ENCODE measurements around the gene RGS9. TPM values are rescaled to one million over a fixed set of nuclear protein-coding genes. Genes with fewer than 3 reads are reported as not detected.

Gene RGS9
- total and polyA plus RNA-seq, 10 donors, result 5.5 to 9.6 (median 7.4) TPM

DNA sequence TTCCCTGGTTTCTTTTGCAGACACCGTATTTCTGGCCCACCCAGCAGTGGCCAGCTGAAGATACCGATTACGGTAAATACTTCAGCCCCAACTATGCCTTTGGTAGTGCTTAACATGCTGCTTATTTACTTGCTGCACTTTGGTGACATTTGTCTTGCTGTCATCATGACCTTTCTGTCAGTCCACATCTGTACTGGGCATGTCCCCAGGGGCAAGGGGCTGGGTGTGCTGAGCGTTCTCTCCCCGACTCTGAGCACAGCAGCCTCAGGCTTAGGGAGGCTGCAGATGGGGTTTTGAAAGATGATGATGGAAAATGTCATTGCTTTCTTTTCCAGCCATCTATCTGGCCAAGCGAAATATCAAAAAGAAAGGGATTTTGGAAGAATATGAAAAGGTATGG is 23.3 kb downstream of the RGS9 start:
- no peaks in the 10 kb centered on the region for H3K9me3 ChIP-seq
- intact Hi-C loops (cut with DNase I; ENCODE audit: low total_unique reads), result no loop called here
- peaks cover 0 to 8% (median 4%) of the 10 kb centered on the region in 6 donors for H3K4me1 ChIP-seq
- 78 to 92% (median 89%) methylated on average over 6 of the region's 6 CpGs for whole genome bisulfite sequencing, 5 donors
- no peak for DNase-seq
- H3K27ac ChIP-seq, result no peak overlapping the region
- TF ChIP-seq POLR2AphosphoS5 (IDR thresholded peaks at IDR 0.05), result no peak
- no peak for TF ChIP-seq POLR2A (IDR thresholded peaks at IDR 0.05)
- TF ChIP-seq, protein P1, sequence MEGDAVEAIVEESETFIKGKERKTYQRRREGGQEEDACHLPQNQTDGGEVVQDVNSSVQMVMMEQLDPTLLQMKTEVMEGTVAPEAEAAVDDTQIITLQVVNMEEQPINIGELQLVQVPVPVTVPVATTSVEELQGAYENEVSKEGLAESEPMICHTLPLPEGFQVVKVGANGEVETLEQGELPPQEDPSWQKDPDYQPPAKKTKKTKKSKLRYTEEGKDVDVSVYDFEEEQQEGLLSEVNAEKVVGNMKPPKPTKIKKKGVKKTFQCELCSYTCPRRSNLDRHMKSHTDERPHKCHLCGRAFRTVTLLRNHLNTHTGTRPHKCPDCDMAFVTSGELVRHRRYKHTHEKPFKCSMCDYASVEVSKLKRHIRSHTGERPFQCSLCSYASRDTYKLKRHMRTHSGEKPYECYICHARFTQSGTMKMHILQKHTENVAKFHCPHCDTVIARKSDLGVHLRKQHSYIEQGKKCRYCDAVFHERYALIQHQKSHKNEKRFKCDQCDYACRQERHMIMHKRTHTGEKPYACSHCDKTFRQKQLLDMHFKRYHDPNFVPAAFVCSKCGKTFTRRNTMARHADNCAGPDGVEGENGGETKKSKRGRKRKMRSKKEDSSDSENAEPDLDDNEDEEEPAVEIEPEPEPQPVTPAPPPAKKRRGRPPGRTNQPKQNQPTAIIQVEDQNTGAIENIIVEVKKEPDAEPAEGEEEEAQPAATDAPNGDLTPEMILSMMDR (IDR thresholded peaks at IDR 0.05 in 8 of 11, conservative IDR thresholded peaks at IDR 0.05 in 3 of 11), result no peak
- H3K27me3 ChIP-seq (replicated peaks in 1 of 7), result no peaks in the 10 kb centered on the region
- no peaks in the 10 kb centered on the region for H3K36me3 ChIP-seq
- no peak overlapping the region for H3K4me3 ChIP-seq

DNA sequence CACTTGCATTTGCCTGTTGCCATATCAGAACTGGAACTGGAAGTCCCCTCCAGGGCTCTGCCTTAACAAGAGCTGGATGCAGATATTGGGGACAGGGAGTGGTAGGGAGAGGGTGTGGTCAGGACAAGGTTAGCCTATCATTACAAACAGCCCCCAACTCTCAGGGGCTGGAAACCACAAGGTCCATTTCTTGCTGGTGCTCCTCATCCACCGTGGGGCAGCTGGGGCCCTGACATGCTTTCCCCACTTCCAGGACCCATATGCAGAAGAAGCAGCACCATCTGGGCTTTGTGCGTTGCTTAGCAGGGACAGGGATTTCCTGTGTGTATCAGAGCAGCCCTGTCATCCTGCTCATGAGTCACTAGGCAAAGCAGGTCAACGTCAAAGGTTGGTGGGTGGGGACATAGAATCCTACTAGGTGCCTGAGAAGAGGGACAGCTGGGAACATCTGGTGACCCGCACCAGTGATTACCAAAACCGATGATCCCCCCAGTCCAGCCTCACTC is 26.9 kb downstream of the RGS9 start:
- H3K4me3 ChIP-seq, result no peak overlapping the region
- no peak for TF ChIP-seq POLR2A (IDR thresholded peaks at IDR 0.05)
- TF ChIP-seq POLR2AphosphoS5 (IDR thresholded peaks at IDR 0.05), result no peak
- TF ChIP-seq, protein P1 (IDR thresholded peaks at IDR 0.05 in 8 of 11, conservative IDR thresholded peaks at IDR 0.05 in 3 of 11), result no peak
- H3K27me3 ChIP-seq (replicated peaks in 1 of 7), result no peaks in the 10 kb centered on the region
- H3K27ac ChIP-seq, result no peak overlapping the region
- DNase-seq, result peak; percentile 53
- H3K4me1 ChIP-seq, result peaks cover 0 to 4% (median 0%) of the 10 kb centered on the region in 6 donors
- H3K36me3 ChIP-seq, result no peaks in the 10 kb centered on the region
- no peaks in the 10 kb centered on the region for H3K9me3 ChIP-seq
- WGBS, 5 donors, result 35 to 46% (median 38%) methylated on average over 4 to 5 of the region's 5 CpGs
- intact Hi-C loops (cut with DNase I; ENCODE audit: low total_unique reads), result no loop called here

DNA sequence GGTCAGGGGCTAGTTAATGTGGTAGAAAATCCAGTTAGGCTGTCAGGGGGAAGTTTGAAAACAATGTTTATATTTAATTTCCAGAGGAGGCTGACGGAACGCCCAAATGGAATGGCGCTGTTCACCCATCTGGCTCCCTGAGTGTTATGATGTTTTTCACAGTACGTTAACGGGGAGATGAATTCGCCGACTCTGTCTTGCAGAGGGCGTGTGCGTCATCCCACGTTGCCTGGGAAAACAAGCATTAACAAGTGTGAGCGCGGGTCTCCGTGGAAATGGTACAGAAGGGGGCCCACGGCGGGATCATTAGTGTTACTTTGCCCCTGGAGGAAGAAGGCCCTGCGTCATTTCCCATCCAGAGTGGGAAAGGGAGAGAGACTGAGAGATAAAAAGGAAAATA is 29.6 kb downstream of the RGS9 start:
- H3K36me3 ChIP-seq, result no peaks in the 10 kb centered on the region
- no peak overlapping the region for H3K27ac ChIP-seq
- 90 to 94% (median 94%) methylated on average over 16 of the region's 16 CpGs for WGBS, 5 donors
- peaks cover 0 to 9% (median 1%) of the 10 kb centered on the region in 6 donors for H3K4me1 ChIP-seq
- peak; percentile 33 for DNase-seq
- no peaks in the 10 kb centered on the region for H3K9me3 ChIP-seq
- intact Hi-C loops (cut with DNase I; ENCODE audit: low total_unique reads), result no loop called here
- TF ChIP-seq POLR2AphosphoS5 (IDR thresholded peaks at IDR 0.05) (no peak), POLR2A (IDR thresholded peaks at IDR 0.05) (no peak)
- TF ChIP-seq, protein P1 (IDR thresholded peaks at IDR 0.05 in 8 of 11, conservative IDR thresholded peaks at IDR 0.05 in 3 of 11), result no peak
- H3K27me3 ChIP-seq (replicated peaks in 1 of 7), result no peaks in the 10 kb centered on the region
- H3K4me3 ChIP-seq, result no peak overlapping the region

DNA sequence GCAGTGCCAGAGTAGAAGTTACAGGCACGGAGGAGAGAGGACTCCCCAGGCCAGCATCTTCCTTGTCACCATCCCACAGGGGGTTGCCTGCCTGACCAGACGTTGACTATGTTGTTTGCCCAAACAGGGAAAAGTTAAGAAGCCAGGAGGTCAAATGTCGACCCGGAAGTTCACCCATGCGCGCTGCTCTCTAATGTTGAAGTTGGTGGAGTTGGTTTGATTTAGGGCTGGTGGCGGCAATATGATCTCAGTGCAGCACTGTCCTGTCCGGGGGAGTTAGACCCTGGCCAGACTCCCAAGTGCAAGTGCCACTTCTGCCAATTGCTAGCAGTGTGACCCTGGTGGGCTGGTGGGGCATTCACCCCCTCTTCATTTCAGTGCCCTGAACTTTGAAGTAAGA is 30.4 kb downstream of the RGS9 start:
- H3K4me1 ChIP-seq, result peaks cover 0 to 17% (median 1%) of the 10 kb centered on the region in 6 donors
- intact Hi-C loops (cut with DNase I; ENCODE audit: low total_unique reads), result no loop called here
- WGBS, 5 donors, result 90 to 94% (median 92%) methylated on average over 8 of the region's 8 CpGs
- H3K36me3 ChIP-seq, result no peaks in the 10 kb centered on the region
- TF ChIP-seq, protein P1 (IDR thresholded peaks at IDR 0.05 in 8 of 11, conservative IDR thresholded peaks at IDR 0.05 in 3 of 11), result no peak
- TF ChIP-seq POLR2A (IDR thresholded peaks at IDR 0.05), result no peak
- TF ChIP-seq POLR2AphosphoS5 (IDR thresholded peaks at IDR 0.05), result no peak
- DNase-seq, result peak; percentile 46
- no peaks in the 10 kb centered on the region for H3K9me3 ChIP-seq
- no peaks in the 10 kb centered on the region for H3K27me3 ChIP-seq (replicated peaks in 1 of 7)
- H3K27ac ChIP-seq, result no peak overlapping the region
- H3K4me3 ChIP-seq, result no peak overlapping the region

Data from spleen (tissue), 11 donors.